Rectal smooth muscle tissue (tissue), 1 donor: Measurements from ENCODE around the gene PPP1R12B.
"Not testable (repeated sequence)": the region's sequence is repeated elsewhere in the genome, so short reads cannot be mapped to it uniquely, and the experiment has no call there.

Experiments
- H3K27ac ChIP-seq: one replicate; pipeline ENCODE4 v1.7.0; 2013; ENCODE audit warnings: low read depth, low read length, inconsistent platforms
- H3K27me3 ChIP-seq: one replicate; pipeline ENCODE4 v1.7.0; 2013; ENCODE audit warnings: low read length; ENCODE audit not compliant: control insufficient read depth, insufficient read depth
- H3K36me3 ChIP-seq: one replicate; pipeline ENCODE4 v1.7.0; 2013; ENCODE audit warnings: low read length; ENCODE audit not compliant: control insufficient read depth, insufficient read depth
- H3K4me1 ChIP-seq: one replicate; pipeline ENCODE4 v1.7.0; 2013; ENCODE audit warnings: low read length; ENCODE audit not compliant: control insufficient read depth, insufficient read depth
- H3K4me3 ChIP-seq: one replicate; pipeline ENCODE4 v1.7.0; 2013; ENCODE audit warnings: low read length
- H3K9ac ChIP-seq: one replicate; pipeline ENCODE4 v1.7.0; 2013; ENCODE audit warnings: low read length

PPP1R12B gene

DNA sequence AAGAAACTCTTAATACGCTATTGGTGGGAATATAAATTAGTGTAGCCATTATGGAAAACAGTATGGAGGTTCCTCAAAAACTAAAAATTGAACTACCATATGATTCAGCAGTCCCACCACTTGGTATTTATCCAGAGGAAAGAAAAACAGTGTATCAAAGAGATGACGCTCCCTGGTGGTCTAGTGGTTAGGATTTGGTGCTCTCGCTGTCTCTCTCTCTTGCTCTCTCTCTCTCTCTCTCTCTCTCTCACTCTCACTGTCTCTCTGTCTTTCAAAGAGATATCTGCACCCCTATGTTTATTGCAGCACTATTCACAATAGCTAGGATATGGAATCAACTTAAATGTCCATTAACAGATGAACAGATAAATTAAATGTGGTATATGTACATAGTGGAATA lies 151.5 kb downstream of the PPP1R12B start:
- H3K4me1 ChIP-seq, H3K4me3 ChIP-seq, H3K9ac ChIP-seq, H3K27me3 ChIP-seq, H3K36me3 ChIP-seq, H3K27ac ChIP-seq: not testable (repeated sequence)

DNA sequence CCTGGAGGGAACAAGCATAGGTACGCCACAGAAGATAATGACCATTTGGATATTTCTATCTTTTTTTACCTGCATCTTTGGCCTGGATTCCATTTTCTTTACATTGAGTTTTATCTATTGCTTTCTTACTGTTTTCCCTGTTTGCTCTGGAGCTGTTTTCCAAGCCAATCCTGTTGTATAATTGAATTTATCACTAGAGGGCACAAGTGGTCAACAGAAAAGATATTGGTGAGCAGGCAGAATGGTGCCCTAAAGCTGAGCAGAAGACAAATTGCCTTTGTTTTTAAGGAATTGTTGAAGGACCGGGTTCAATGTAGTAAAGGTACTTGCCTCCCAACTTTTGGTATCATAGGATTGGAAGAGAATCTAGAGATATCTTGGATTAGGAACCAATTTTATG lies 152.8 kb downstream of the PPP1R12B start:
- Histone ChIP-seq H3K9ac (no peak overlapping the region), H3K4me3 (no peak overlapping the region), H3K36me3 (peaks cover 2% of the 10 kb centered on the region), H3K27me3 (no peaks in the 10 kb centered on the region), H3K4me1 (peaks cover 4% of the 10 kb centered on the region), H3K27ac (no peak overlapping the region)

DNA sequence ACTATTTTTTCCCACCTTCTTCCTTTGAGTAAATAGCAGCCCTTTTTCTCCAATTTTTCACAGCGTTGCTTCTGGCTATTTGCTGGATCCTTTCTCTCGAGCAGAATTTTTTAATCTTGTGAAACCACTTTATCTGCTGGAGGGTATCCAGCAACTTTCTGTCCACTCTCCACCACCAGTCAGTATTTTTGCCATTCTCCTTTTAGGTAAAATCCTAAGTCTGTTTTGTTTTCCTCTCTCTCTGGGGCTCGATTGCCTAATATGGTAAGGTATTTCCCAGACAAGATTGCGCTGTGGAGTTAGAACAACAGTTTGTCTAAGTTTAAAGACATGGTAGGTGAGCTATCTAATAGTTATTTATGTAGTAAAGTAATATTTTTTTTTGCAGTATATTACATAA lies 156.9 kb downstream of the PPP1R12B start:
- H3K27me3 ChIP-seq, result no peaks in the 10 kb centered on the region
- no peaks in the 10 kb centered on the region for H3K36me3 ChIP-seq
- H3K9ac ChIP-seq, result no peak overlapping the region
- H3K4me3 ChIP-seq, result no peak overlapping the region
- peak overlapping the region; percentile 97 for H3K27ac ChIP-seq
- H3K4me1 ChIP-seq, result peaks cover 8% of the 10 kb centered on the region

DNA sequence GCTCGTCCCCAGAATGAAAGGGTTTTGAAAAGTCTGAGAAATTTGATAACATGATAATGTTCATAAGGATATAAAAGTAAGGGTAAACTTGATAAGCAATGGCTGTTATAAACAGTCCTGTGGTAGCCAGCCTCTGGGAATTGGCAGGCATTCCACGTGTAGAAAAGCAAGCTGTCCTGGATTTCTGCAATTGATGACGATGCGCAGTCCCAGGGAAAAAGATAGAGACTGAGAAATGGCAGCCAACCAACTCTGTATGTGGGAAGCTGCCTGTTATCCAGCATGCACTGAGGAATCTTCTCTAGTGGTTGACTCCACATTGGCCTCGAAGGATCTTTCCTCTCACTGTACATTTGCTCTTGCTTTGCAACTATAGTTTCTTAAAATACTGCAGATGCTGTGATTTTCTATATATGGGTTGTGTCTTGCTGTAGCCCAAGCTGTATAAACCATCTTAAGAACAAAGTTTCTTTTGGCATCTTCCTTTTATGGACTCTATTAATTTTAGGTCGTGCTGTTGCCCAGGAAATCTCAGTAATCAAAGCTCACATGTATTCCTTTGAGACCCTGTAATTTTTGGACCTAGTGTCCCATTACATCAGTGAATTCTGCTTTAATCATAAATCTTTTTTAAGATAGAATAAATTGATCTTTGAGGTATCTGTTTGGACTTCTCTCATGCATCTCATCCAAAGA lies 157.5 kb downstream of the PPP1R12B start:
- H3K4me3 ChIP-seq, H3K27me3 ChIP-seq, H3K4me1 ChIP-seq, H3K36me3 ChIP-seq, H3K9ac ChIP-seq: not testable (repeated sequence)
- H3K27ac ChIP-seq, result peak overlapping the region; percentile 97

DNA sequence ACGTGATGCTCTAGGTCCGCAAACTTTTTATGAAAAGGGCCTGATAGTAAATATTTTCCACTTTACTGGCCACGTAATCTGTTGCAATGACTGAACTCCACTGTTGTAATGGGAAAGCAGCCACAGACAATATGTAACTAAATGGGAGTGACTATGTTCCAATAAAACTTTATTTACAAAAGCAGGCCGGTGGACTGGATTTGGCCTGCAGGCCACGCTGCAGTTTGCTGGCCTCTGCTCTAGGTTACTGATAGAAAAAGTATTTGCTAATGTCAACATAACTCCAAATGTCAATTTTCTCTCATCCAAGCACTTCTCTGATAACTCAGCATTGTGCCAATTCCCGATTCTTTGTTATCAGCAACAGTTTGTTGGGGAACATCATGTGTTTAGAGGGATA lies 160.4 kb downstream of the PPP1R12B start:
- not testable (repeated sequence) for H3K36me3 ChIP-seq, H3K27ac ChIP-seq

DNA sequence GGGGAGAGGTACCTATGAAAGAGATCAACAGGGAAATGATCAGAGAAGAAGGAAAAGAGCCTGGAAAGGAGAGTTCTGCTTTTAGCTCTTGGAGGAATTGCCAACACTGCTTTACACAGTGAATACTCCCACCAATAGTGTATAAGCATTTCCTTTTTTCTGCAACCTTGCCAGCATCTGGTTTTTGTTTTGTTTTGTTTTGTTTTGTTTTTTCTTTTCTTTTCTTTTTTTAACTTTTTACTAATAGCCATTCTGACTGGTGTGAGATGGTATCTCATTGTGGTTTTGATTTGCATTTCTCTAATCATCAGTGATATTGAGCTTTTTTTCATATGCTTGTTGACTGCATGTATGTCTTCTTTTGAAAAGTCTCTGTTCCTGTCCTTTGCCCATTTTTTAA lies 165.4 kb downstream of the PPP1R12B start:
- H3K4me3 ChIP-seq, H3K4me1 ChIP-seq, H3K27me3 ChIP-seq, H3K27ac ChIP-seq, H3K36me3 ChIP-seq, H3K9ac ChIP-seq: not testable (repeated sequence)

More for the DNA sequence above, 160.4 kb downstream of the PPP1R12B start:
- H3K9ac ChIP-seq, H3K4me3 ChIP-seq, H3K4me1 ChIP-seq, H3K27me3 ChIP-seq: not testable (repeated sequence)

DNA sequence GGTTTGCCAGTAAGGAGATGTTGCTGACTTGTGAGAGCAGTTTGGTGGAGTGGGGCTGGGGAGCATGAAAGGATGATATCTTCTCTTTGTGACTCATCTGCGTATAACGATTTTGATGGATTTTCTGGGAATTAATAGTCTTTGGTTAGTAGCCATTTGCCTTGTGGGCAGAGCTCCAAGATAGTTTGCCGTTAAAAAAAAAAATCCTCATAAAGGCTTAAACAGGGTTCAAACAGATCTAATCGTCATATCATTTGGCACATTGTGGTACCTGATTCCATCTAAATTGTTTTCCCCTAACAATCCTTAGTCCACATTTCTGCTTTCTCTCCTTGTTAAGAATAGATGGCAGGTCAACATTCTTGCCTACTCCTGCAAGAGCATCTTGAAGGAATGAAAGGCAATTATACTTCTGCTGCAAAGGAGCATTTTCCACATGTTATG lies 168.0 kb downstream of the PPP1R12B start:
- H3K27me3 ChIP-seq, result no peaks in the 10 kb centered on the region
- H3K27ac ChIP-seq, result no peak overlapping the region
- no peak overlapping the region for H3K4me3 ChIP-seq
- no peaks in the 10 kb centered on the region for H3K36me3 ChIP-seq
- H3K9ac ChIP-seq, result no peak overlapping the region
- H3K4me1 ChIP-seq, result peaks cover 11% of the 10 kb centered on the region

DNA sequence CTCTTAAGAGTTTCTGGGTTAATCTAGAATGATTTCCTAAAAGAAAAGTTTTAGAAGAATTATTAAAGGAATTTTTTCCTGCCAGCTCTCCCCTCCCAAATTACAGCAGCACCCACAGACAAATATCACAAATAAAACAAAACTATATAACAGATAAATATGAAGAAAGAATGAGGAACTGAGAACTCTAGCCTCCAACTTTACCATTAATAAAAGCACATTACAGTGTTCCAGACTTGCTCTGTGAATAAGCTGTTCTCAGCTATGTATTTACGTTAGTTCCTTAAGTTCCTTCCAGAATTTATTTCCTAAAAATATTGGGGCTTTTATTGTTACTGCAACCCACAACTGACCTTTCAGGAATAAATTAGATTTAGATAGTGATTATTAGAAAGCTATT lies 168.6 kb downstream of the PPP1R12B start:
- not testable (repeated sequence) for H3K9ac ChIP-seq, H3K4me3 ChIP-seq, H3K27ac ChIP-seq, H3K36me3 ChIP-seq, H3K27me3 ChIP-seq
- peaks cover 11% of the 10 kb centered on the region for H3K4me1 ChIP-seq

DNA sequence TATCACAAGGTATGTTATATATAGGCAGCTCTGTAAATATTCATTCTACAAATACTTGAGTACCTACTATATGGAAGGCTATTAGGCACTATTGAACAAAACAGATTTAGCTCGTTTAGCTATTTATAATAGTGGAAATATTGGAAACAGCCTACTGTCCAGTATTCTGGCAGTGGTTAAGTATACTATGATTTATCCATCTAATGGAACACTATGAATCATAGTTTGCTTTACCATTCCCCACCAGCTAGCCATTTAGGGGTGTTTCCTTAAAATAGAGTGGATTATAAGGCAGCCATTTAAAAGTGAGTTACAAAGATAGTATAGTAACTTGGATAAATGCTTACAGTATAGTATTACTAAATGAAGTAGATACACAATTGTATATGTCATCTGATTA lies 169.7 kb downstream of the PPP1R12B start:
- H3K4me3 ChIP-seq, H3K27me3 ChIP-seq, H3K36me3 ChIP-seq, H3K9ac ChIP-seq: not testable (repeated sequence)
- Histone ChIP-seq H3K4me1 (peaks cover 11% of the 10 kb centered on the region), H3K27ac (peak overlapping the region; percentile 79)

DNA sequence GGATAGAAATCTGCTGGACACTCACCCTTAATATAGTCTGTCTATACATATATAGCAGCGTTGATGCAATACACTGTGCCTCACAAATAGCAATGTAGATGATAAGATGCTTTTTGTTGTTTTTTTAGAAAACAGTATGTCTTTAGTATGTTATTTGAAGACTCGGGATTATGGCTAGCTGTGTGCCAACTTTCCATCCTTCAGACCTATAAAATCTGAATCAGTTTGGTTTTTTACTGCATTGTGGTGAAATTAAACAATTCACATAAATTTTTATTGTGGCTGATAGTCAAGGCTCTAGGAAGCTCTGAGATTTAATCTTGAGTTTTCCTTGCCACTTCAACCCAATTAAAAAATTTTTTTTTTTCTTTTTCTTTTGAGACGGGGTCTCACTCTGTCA lies 170.4 kb downstream of the PPP1R12B start:
- not testable (repeated sequence) for H3K4me3 ChIP-seq, H3K36me3 ChIP-seq, H3K27me3 ChIP-seq, H3K9ac ChIP-seq
- H3K27ac ChIP-seq, result peak overlapping the region; percentile 79
- H3K4me1 ChIP-seq, result peaks cover 11% of the 10 kb centered on the region

DNA sequence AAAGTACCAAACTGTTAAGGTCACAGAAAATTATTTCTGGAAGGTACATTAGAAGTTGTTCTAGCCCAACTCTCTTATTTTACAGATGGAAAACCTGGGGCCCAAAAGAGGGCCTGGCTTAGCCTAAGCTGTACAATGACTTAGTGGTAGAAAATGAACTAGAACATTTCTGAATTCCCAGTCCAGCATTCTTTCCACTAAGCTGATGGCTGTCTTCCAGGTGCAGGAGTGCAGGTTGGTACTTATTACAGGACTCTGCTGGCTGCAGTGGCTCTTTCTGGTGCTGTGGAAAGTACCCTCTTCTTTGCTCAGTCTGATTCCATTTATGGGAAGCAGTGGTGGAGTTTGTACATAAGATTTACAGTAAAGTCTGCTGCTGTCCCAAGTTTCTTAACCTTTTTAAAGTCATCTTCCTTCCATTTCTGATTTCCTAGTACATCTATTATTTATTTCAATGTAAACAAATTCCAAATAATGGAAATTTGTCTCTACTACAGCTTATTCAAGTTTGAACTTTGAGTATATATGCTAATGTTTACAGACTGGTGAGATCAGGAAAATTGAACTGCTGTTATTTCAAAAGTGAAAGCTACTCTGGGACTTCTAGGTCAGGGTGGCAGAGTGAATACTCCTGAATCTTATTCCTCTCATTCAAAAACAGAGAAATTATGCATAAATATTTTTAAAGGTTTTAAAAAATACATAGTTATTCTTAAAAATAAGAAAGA lies 171.8 kb downstream of the PPP1R12B start:
- H3K36me3 ChIP-seq, H3K27me3 ChIP-seq, H3K9ac ChIP-seq, H3K4me3 ChIP-seq: not testable (repeated sequence)
- peak overlapping the region; percentile 79 for H3K27ac ChIP-seq
- peaks cover 11% of the 10 kb centered on the region for H3K4me1 ChIP-seq

DNA sequence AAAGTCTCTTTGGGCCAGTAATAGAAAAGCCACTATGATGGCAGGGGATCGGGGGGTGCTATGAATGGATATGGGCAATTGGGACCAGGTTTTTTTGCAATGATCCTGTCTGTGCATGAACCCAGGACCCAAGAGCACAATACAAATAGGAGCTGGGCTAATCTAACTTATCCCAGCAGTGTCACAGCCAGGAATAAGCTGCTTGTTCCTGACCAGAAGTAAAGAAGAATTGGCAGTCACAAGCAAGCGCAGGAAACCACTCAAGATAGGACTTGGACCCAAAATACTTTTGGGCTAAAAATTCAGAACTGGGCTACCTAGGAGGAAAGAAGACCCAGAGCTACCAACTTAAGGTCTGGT lies 172.3 kb downstream of the PPP1R12B start:
- H3K36me3 ChIP-seq, H3K4me3 ChIP-seq, H3K27me3 ChIP-seq, H3K9ac ChIP-seq: not testable (repeated sequence)
- Histone ChIP-seq H3K4me1 (peaks cover 11% of the 10 kb centered on the region), H3K27ac (peak overlapping the region; percentile 61)

DNA sequence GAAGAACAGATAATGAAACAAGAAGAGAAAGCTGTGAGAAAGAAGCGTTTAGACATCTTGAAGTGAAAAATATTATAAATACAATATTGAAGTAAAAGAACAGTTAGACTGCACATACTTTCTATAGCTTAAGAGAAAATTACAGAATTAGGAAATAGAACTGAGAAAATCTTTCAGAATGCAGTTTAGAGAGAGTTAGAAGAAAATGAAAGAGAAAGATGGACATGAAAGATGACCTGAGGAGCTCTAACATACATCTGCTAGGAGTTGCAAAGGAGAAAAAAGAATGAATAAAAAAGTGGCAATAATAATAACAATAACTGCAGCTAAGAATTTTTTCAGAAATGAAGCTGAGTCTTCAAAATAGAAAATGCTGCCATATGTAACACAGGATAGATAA lies 173.0 kb downstream of the PPP1R12B start:
- H3K9ac ChIP-seq, H3K27ac ChIP-seq, H3K27me3 ChIP-seq, H3K4me3 ChIP-seq, H3K36me3 ChIP-seq: not testable (repeated sequence)
- H3K4me1 ChIP-seq, result peaks cover 11% of the 10 kb centered on the region
